ENCODE measurements around the gene ATXN1. TPM values are rescaled to one million over a fixed set of nuclear protein-coding genes. Genes with fewer than 3 reads are reported as not detected.

The ATXN1 gene
- polyA plus RNA-seq, 1 donor (not counting 4 experiments of a cell fraction or from before 2014, with no cell fraction given), result 9.7 TPM

DNA sequence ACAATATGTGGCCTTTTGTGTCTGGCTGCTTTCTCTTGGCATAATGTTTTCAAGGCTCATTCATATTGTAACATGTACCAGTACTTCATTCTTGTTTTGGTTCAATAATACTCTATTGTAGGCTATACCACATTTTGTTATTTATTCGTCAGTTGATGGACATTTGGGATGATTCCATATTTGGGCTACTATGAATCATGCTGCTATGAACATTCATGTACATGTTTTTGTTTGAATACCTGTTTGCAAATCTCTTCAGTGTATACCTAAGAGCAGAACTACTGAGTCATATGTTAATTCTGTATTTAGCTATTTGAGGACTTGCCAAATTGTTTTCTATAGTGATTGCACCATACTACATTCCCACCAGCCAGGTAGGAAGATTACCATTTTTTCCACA is 263.0 kb downstream of the ATXN1 start:
- dilution Hi-C loops (cut with MboI; ENCODE audit: extremely low pct_ligation_motif_present, low sequenced_read_pairs), result no loop called here
- H3K36me3 ChIP-seq (ENCODE audit: control insufficient read depth in 2 of 2, extremely low read depth in 1 of 2, insufficient read depth in 2 of 2, low read length in 2 of 2), result no peaks in the 10 kb centered on the region
- no peak overlapping the region for H3K27ac ChIP-seq (ENCODE audit: control insufficient read depth, insufficient read depth, low read length)
- DNase-seq (ENCODE audit: low read depth, low spot score), result peak; percentile 45
- H3K79me2 ChIP-seq (ENCODE audit: control insufficient read depth, insufficient read depth, low read length), result no peaks in the 10 kb centered on the region
- no peak for TF ChIP-seq EZH2 (IDR thresholded peaks at IDR 0.05; ENCODE audit: low read length)
- TF ChIP-seq, protein P1, sequence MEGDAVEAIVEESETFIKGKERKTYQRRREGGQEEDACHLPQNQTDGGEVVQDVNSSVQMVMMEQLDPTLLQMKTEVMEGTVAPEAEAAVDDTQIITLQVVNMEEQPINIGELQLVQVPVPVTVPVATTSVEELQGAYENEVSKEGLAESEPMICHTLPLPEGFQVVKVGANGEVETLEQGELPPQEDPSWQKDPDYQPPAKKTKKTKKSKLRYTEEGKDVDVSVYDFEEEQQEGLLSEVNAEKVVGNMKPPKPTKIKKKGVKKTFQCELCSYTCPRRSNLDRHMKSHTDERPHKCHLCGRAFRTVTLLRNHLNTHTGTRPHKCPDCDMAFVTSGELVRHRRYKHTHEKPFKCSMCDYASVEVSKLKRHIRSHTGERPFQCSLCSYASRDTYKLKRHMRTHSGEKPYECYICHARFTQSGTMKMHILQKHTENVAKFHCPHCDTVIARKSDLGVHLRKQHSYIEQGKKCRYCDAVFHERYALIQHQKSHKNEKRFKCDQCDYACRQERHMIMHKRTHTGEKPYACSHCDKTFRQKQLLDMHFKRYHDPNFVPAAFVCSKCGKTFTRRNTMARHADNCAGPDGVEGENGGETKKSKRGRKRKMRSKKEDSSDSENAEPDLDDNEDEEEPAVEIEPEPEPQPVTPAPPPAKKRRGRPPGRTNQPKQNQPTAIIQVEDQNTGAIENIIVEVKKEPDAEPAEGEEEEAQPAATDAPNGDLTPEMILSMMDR (optimal IDR thresholded peaks at IDR 0.05 in 1 of 3, IDR thresholded peaks at IDR 0.05 in 1 of 3, conservative IDR thresholded peaks at IDR 0.05 in 1 of 3; ENCODE audit: extremely low read depth in 1 of 3, insufficient read depth in 2 of 3, low read length in 3 of 3), result no peak
- no peak overlapping the region for H3K9ac ChIP-seq (ENCODE audit: control insufficient read depth, extremely low read depth, insufficient read depth, low read length)
- no peak overlapping the region for H3K4me2 ChIP-seq (ENCODE audit: control insufficient read depth, extremely low read depth, insufficient read depth, low read depth, low read length)
- H3K4me3 ChIP-seq (ENCODE audit: control insufficient read depth in 2 of 3, extremely low read depth in 1 of 3, insufficient read depth in 2 of 3, low read depth in 1 of 3, low read length in 3 of 3), result no peak overlapping the region
- H3K9me3 ChIP-seq (ENCODE audit: control insufficient read depth, low read depth, low read length), result no peaks in the 10 kb centered on the region
- H4K20me1 ChIP-seq (ENCODE audit: control insufficient read depth, extremely low read depth, insufficient read depth, low read length), result no peaks in the 10 kb centered on the region
- H2AFZ ChIP-seq (ENCODE audit: control insufficient read depth, low read length), result no peak overlapping the region
- peaks cover 10% of the 10 kb centered on the region for H3K4me1 ChIP-seq (ENCODE audit: control insufficient read depth, extremely low read depth, insufficient read depth, low read length)
- no peaks in the 10 kb centered on the region for H3K27me3 ChIP-seq (ENCODE audit: control insufficient read depth, extremely low read depth, insufficient read depth, low read length)
- no peaks in the 10 kb centered on the region for H3K9me1 ChIP-seq (ENCODE audit: control insufficient read depth, extremely low read depth, insufficient read depth, low read length)
- FAIRE-seq, result peak; percentile 95

GRCh38 chr6:16496991-16497801 is 264.1 kb downstream of the ATXN1 start:
- Histone ChIP-seq H3K9me1 (ENCODE audit: control insufficient read depth, extremely low read depth, insufficient read depth, low read length) (no peaks in the 10 kb centered on the region), H3K9me3 (ENCODE audit: control insufficient read depth, low read depth, low read length) (no peaks in the 10 kb centered on the region), H3K4me2 (ENCODE audit: control insufficient read depth, extremely low read depth, insufficient read depth, low read depth, low read length) (no peak overlapping the region), H3K36me3 (ENCODE audit: control insufficient read depth in 2 of 2, extremely low read depth in 1 of 2, insufficient read depth in 2 of 2, low read length in 2 of 2) (no peaks in the 10 kb centered on the region), H4K20me1 (ENCODE audit: control insufficient read depth, extremely low read depth, insufficient read depth, low read length) (no peaks in the 10 kb centered on the region), H3K79me2 (ENCODE audit: control insufficient read depth, insufficient read depth, low read length) (no peaks in the 10 kb centered on the region), H3K4me3 (ENCODE audit: control insufficient read depth in 2 of 3, extremely low read depth in 1 of 3, insufficient read depth in 2 of 3, low read depth in 1 of 3, low read length in 3 of 3) (no peak overlapping the region), H2AFZ (ENCODE audit: control insufficient read depth, low read length) (no peak overlapping the region), H3K4me1 (ENCODE audit: control insufficient read depth, extremely low read depth, insufficient read depth, low read length) (peaks cover 10% of the 10 kb centered on the region), H3K27me3 (ENCODE audit: control insufficient read depth, extremely low read depth, insufficient read depth, low read length) (no peaks in the 10 kb centered on the region), H3K27ac (ENCODE audit: control insufficient read depth, insufficient read depth, low read length) (no peak overlapping the region), H3K9ac (ENCODE audit: control insufficient read depth, extremely low read depth, insufficient read depth, low read length) (no peak overlapping the region)
- DNase-seq (ENCODE audit: low read depth, low spot score) (no peak), FAIRE-seq (no peak)
- dilution Hi-C loops (cut with MboI; ENCODE audit: extremely low pct_ligation_motif_present, low sequenced_read_pairs), result no loop called here
- TF ChIP-seq, protein P1 (optimal IDR thresholded peaks at IDR 0.05 in 1 of 3, IDR thresholded peaks at IDR 0.05 in 1 of 3, conservative IDR thresholded peaks at IDR 0.05 in 1 of 3; ENCODE audit: extremely low read depth in 1 of 3, insufficient read depth in 2 of 3, low read length in 3 of 3), result no peak
- no peak for TF ChIP-seq EZH2 (IDR thresholded peaks at IDR 0.05; ENCODE audit: low read length)

Measured in keratinocyte (primary cell).